Fibroblast of mammary gland (primary cell): ENCODE data around the gene PODNL1.

ENCODE experiments used
- DNase-seq: peaks from one replicate; pipeline ENCODE4 v3.0.0-alpha.2; 2010; ENCODE audit warnings: low read depth
- H3K4me3 ChIP-seq: 2 replicates; pipeline ENCODE4 v1.5.1; 2011; ENCODE audit warnings: low read depth, mild to moderate bottlenecking, low read length, moderate library complexity; ENCODE audit not compliant: control insufficient read depth
- TF ChIP-seq, protein P1 (sequence below): conservative IDR thresholded peaks from 2 replicates; pipeline ENCODE4 v1.5.1; 2011; ENCODE audit warnings: low read depth, low read length, inconsistent platforms; ENCODE audit not compliant: control insufficient read depth, insufficient read depth

PODNL1 gene

DNA sequence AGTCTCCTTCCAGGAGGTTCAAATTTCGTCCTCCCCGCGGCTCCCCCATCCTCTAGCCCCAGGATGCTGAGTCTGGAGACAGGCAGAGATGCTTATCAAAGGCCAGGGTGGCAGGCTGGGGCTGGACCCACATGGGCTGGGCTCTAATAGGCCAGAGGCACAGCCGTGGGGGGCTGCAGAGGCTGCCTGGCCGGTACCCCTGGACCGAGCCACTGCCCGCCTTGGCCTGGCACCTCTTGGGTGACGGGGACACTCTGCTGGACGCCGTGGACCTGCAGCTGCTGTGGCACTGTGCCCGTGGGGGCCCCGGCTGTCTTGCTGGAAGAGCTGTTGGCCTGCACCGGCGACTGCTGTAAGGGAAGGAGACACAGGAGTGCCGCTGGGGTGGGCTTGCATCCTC is 42.1 kb upstream of the PODNL1 start:
- H3K4me3 ChIP-seq: no peak overlapping the region
- no peak for DNase-seq
- TF ChIP-seq, protein P1, sequence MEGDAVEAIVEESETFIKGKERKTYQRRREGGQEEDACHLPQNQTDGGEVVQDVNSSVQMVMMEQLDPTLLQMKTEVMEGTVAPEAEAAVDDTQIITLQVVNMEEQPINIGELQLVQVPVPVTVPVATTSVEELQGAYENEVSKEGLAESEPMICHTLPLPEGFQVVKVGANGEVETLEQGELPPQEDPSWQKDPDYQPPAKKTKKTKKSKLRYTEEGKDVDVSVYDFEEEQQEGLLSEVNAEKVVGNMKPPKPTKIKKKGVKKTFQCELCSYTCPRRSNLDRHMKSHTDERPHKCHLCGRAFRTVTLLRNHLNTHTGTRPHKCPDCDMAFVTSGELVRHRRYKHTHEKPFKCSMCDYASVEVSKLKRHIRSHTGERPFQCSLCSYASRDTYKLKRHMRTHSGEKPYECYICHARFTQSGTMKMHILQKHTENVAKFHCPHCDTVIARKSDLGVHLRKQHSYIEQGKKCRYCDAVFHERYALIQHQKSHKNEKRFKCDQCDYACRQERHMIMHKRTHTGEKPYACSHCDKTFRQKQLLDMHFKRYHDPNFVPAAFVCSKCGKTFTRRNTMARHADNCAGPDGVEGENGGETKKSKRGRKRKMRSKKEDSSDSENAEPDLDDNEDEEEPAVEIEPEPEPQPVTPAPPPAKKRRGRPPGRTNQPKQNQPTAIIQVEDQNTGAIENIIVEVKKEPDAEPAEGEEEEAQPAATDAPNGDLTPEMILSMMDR: no peak

DNA sequence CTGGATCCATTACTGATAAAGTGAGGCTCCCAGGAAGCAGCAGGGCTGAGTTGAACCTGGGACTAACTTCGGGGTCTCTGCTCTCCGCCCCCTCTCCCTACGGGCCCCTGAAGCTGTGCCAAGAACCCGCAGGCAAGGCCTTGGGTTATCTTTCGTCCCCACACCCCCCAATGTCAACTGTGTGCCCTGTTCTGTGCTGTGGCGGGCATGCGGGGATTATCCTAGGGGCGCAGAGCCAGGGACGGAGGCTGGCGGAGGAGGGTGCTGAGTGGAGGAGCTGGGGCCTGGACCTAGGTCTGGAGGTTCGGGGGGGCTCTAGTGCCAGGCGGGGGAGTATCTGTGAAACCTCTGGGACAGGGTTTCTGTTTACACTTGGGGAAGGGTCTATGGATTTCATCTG is 41.5 kb upstream of the PODNL1 start:
- H3K4me3 ChIP-seq: no peak overlapping the region
- DNase-seq: no peak
- TF ChIP-seq, protein P1: no peak

GRCh38 chr19:13979244-13979615 is 41.0 kb upstream of the PODNL1 start:
- TF ChIP-seq, protein P1: no peak
- DNase-seq: no peak
- H3K4me3 ChIP-seq: no peak overlapping the region

GRCh38 chr19:13978351-13979243 is 40.4 kb upstream of the PODNL1 start:
- no peak overlapping the region for H3K4me3 ChIP-seq
- TF ChIP-seq, protein P1: no peak
- DNase-seq: peak; percentile 20

DNA sequence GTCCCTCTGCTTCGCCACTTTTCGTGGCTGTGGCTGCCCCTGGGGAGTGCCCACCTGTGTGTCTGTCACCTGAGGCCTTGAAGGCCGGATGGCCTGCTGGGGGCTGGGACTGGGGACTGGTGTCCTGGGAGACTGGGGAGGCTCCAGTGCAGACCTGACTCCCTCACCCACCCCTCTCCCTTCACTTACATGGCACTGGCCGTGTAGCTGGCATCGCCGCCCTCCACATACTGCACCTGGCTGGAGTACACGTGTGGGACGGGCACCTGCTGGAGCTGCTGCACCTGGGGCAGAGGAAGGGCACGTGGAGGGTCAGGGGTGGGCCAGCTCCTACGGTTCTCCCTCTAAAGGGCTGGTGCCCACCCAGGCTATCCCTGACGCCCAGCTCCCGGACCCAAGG is 39.6 kb upstream of the PODNL1 start:
- H3K4me3 ChIP-seq: no peak overlapping the region
- TF ChIP-seq, protein P1: no peak
- no peak for DNase-seq

- no peak for DNase-seq
- H3K4me3 ChIP-seq: no peak overlapping the region
- TF ChIP-seq, protein P1: no peak
These were observed 38.2 kb upstream of the PODNL1 start for GRCh38 chr19:13976446-13976845.

DNA sequence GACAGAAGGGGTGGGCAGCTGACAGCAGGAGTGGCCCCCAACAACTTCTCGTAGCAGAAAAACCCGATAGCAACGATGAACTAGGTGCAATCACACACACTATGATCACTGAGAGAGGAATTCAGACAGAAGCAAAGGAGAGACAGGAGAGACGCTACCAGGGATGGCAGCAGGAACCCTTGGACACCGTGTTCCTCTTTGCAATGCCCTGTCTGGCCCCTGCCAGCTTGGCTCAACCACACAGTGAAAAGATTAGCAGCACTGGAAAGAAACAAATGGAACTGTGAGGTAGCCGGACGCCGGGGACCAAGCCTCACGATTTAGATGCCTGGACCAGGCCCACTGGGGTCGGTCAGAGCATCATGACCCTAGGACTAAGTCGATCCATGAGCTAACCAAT is 37.7 kb upstream of the PODNL1 start:
- TF ChIP-seq, protein P1: no peak
- H3K4me3 ChIP-seq: no peak overlapping the region
- no peak for DNase-seq
